ENCODE results near the gene MTA3. TPM values are rescaled to one million over a fixed set of nuclear protein-coding genes. Genes with fewer than 3 reads are reported as not detected.

The MTA3 gene
- polyA plus RNA-seq, 1 experiment: 51.0 TPM

DNA sequence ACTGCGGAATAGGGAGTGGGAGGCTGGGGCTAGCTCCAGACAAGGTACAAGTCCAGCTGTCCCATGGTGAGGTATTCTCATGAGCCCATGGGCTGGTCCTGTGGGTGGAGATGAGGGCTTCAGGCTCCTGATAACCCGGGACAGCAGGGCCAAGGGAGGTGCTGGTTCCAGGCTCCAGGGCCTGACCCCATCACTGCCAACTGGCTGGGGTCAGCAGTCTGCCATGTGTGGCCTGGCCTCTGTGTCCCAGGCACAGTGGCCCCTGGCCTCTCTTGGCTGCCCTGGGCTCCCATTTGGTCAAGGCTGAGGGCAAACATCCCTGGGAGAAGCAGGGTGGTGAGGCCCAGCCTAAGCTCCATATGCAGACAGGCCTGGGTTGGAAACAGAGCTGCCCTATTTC, 196.5 kb downstream of the MTA3 start:
- Histone ChIP-seq H3K27ac (ENCODE audit: low read depth, low read length) (no peak overlapping the region), H3K27me3 (ENCODE audit: control insufficient read depth, insufficient read depth, low read length) (no peaks in the 10 kb centered on the region), H3K9me3 (ENCODE audit: control insufficient read depth, insufficient read depth, low read length) (no peaks in the 10 kb centered on the region; the same call in 1 of the 2 replicates), H3K4me3 (ENCODE audit: low read depth, low read length) (no peak overlapping the region)
- no peak for TF ChIP-seq CTCF (IDR thresholded peaks at IDR 0.05; ENCODE audit: low read depth, low read length)
- ChIA-PET CTCF (no interaction called here), POLR2A (no interaction called here)
- no peak for DNase-seq (ENCODE audit: low read depth, low spot score)

DNA sequence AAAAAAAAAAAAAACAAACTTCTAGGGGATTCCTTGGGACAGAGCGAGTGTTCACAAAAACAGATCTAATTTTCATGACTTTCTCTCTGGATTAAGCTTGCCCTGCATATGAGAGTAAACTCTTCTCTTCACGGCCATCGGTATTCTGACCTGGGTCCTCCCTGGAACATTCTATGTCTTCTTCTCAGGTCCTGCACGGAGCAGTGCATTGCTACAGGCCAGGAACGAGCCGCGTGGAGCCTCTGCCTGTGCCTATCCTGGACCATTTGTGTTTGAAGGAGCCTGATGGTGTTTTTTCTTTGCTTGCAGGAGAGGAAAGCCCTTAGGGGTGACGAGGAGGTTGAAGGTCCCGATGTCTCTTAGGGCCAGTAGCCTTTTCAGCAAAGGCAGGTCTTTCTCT, 197.3 kb downstream of the MTA3 start:
- Histone ChIP-seq H3K27me3 (ENCODE audit: control insufficient read depth, insufficient read depth, low read length) (no peaks in the 10 kb centered on the region), H3K4me3 (ENCODE audit: low read depth, low read length) (no peak overlapping the region), H3K9me3 (ENCODE audit: control insufficient read depth, insufficient read depth, low read length) (no peaks in the 10 kb centered on the region; the same call in 1 of the 2 replicates), H3K27ac (ENCODE audit: low read depth, low read length) (no peak overlapping the region)
- ChIA-PET POLR2A (no interaction called here), CTCF (no interaction called here)
- TF ChIP-seq CTCF (IDR thresholded peaks at IDR 0.05; ENCODE audit: low read depth, low read length): no peak
- no peak for DNase-seq (ENCODE audit: low read depth, low spot score)

DNA sequence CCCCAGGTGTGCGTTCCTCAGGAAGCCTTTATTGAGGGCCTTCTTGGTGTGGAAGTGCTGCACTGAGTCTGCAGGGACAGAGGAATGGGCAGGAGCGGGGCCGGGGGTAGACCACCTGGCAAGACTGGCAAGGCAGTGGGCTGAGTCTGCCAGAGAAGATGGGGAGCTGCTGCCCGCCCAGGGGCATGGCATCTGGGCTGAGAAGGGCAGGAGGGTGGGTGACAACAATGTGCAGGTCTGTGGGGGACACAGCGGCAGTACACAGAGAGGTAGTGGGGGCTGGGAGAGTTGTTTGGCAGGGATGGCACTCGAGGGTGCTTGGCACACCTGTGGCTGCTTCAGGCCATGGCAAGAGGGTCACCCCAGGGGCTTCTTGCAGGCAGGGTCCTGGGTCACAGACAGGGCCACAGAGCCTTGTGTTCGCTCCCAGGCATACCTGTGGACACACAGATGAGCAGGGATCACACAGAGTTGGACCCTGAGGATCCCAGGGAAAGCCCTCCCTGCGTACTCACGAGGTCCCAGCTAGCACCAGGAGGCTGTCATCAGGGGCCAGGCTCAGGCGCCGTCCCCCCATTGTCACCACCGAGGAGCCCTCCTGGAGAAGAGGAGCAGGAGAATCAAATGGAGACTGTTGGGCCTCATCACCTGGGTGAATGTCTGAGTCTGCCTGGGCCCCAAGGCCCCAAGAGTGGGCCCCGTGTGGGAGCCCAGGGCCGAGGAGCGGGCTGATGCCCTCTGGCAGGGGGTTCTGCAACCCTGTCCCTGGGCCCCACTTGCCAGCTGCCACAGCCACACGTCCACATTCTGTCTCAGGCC, 198.9 kb downstream of the MTA3 start:
- Histone ChIP-seq H3K9me3 (ENCODE audit: control insufficient read depth, insufficient read depth, low read length) (no peaks in the 10 kb centered on the region; the same call in 1 of the 2 replicates), H3K4me3 (ENCODE audit: low read depth, low read length) (no peak overlapping the region), H3K27me3 (ENCODE audit: control insufficient read depth, insufficient read depth, low read length) (no peaks in the 10 kb centered on the region), H3K27ac (ENCODE audit: low read depth, low read length) (no peak overlapping the region)
- CTCF ChIA-PET: no interaction called here
- no peak for TF ChIP-seq CTCF (IDR thresholded peaks at IDR 0.05; ENCODE audit: low read depth, low read length)
- DNase-seq (ENCODE audit: low read depth, low spot score): no peak
- POLR2A ChIA-PET: no interaction called here

- POLR2A ChIA-PET: no interaction called here
- TF ChIP-seq CTCF (IDR thresholded peaks at IDR 0.05; ENCODE audit: low read depth, low read length): no peak
- Histone ChIP-seq H3K27me3 (ENCODE audit: control insufficient read depth, insufficient read depth, low read length) (no peaks in the 10 kb centered on the region), H3K9me3 (ENCODE audit: control insufficient read depth, insufficient read depth, low read length) (no peaks in the 10 kb centered on the region), H3K27ac (ENCODE audit: low read depth, low read length) (no peak overlapping the region), H3K4me3 (ENCODE audit: low read depth, low read length) (no peak overlapping the region)
- CTCF ChIA-PET: no interaction called here
- DNase-seq (ENCODE audit: low read depth, low spot score): no peak
These were observed 199.7 kb downstream of the MTA3 start for GRCh38 chr2:42767899-42768705.

DNA sequence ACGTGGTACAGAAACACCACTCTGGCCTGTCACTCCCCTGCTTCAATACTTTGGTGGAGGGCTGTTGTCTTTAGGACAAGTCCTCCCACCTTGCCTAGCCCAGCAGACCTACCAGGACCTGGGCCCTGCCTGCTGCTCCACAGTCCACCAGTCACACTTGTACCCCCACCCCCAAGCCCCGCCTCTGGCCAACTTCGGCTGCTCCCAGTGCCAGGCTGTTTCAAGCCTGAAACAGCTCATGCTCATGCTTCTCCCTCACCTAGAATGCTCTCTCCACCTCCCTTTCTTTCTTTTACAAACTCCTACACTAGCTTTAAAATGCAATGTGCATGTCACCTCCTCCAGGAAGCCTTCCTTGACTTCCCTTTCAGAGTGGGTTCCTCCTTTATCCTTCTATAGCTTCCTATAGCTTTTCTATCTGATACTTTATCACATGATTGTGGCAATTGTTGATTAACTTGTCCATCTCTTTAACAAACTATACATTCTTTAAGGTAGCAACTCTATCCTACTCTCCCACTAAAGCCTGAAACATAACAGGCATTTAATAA, 200.3 kb downstream of the MTA3 start:
- no peak for DNase-seq (ENCODE audit: low read depth, low spot score)
- no peak for TF ChIP-seq CTCF (IDR thresholded peaks at IDR 0.05; ENCODE audit: low read depth, low read length)
- no peaks in the 10 kb centered on the region for H3K9me3 ChIP-seq (ENCODE audit: control insufficient read depth, insufficient read depth, low read length)
- POLR2A ChIA-PET: no interaction called here
- H3K27ac ChIP-seq (ENCODE audit: low read depth, low read length): no peak overlapping the region
- H3K27me3 ChIP-seq (ENCODE audit: control insufficient read depth, insufficient read depth, low read length): no peaks in the 10 kb centered on the region
- H3K4me3 ChIP-seq (ENCODE audit: low read depth, low read length): no peak overlapping the region
- CTCF ChIA-PET: no interaction called here
